Activated T-cell treated with anti-CD3 and anti-CD28 coated beads, Interleukin-2, amount 50 U/mL, for 48 hours (primary cell): Measurements from ENCODE around the gene KCNG1.
A peak's percentile ranks its signal among the peaks of the same experiment; 100 is the strongest.

Source experiments
- DNase-seq, 2 experiments: peaks; one replicate each; pipeline ENCODE4 v3.0.0-alpha.2; 2020

KCNG1 gene

GRCh38 chr20:51034988-51035656, 12.2 kb upstream of the KCNG1 start:
- no peak for DNase-seq

GRCh38 chr20:51034476-51034875, 11.6 kb upstream of the KCNG1 start:
- DNase-seq: no peak

DNA sequence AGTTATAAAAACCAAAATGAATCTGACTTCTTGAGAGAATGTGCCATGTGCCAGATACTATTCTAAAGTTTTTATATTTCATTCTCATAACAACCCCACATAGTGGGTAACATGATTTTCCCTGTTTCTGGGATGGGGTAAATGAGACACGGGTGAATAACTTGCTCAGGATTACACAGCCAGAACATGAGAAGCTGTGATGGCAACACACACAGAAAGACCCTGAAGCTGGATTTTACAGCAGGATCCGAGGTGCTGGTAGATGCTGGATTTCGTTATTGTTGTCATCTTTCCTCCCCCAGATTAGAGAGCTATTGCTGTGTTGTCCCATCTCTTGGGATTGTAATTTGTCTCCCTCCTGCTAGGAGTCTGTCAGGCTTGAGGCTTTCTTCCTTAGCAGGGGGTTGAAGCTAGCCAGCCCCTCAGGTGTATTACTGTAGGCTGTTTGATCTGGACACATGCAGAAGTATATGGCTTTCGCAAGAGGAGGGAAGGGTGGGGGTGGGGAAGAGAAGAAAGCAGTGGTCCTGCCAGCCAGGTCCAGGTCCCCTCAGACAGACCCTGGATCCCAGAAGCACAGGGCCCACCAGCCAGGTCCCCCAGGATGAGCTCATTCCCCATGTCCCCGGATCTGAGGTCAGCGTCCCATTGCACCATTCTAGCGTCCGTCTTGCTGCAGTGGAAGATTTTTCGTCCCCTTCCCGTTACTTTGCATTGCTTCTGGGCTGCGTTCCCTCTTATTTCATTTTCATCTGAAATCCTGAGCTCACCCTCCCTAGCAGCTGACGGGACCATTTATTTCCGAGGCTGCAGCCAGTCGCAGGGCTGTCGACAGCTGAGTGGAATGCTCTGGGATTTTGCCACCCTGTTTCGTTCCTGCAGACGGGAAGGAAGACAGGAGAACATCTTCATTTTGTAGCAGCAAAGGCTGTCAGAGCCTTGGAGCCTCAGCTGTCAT, 7.3 kb upstream of the KCNG1 start:
- no peak for DNase-seq

DNA sequence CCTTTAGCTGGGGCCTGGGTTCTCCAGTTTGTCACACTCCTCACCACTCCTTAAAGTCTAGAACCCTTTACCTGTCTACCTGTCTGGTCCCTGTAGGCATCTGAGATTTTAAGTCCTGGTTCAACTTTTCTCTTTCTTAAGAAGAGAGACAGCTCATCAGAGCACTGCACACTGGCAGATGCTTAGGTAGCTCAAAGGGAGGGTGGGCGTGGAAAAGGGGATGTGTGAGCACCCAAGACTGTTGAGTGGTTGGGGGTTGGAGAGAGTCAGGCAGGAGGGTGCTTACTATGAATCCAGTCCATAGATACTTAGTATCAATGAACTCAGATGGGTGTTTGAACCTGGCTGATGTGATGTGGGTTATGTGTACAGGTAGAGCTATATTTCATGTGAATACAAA, 6.6 kb upstream of the KCNG1 start:
- DNase-seq: no peak

- DNase-seq: no peak
Measured at GRCh38 chr20:51028616-51029212, 5.8 kb upstream of the KCNG1 start.

DNA sequence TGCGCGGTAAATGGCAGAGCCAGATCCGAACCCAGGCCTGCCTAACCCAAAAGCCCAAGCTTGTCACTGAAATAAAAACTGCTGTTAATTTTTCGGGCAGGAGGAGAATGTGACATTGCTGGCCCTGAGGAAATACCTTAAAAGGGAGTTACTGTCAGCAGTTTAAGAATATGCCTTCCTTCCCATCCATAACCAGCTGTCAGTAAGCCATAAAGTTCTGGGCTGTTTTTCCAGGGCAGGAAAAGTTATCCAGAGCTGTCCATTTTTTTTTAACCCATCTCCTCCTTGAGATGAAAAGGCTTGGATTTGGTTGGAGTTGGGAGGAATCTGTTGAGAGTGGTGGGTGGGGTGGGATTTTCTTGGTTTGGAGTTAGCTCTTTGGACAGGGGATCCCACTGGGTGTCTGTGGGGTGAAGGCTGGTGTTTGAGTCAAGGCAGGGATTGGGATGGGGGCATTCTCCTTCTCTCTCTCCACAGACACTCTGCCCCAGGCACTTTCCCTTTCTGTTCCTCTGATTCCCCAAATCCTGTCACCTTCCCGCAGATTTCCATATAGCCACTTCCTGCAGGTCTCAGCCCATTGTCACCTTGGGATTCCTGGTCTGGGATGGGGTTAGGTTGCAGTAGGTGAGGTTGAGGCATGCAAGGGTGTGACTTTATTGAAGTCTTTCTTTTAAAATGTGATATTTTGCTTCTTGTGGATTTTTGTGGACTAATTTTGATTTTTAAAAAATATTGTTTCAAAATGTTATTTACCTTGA, 4.3 kb upstream of the KCNG1 start:
- no peak for DNase-seq

DNA sequence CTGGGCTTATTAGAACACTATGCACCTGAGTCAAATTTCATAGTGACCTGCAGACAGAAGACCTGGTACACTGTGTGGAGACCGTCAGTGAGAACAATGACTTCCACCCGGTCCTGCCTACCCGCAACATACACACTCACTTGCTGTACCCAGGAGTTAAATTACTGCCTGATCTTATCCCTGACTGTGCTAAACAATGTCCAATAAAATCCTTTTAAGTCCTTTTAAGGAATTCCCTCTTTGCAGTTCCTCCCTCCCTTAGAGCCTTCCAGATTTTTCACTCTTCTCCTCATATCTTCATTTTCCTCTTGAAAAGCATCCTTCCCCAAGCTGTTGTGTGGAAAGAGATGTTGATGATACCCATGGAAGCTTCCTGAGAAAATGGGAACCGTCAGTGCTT, 3.4 kb upstream of the KCNG1 start:
- no peak for DNase-seq

GRCh38 chr20:51024761-51025160, 1.9 kb upstream of the KCNG1 start:
- DNase-seq: no peak

GRCh38 chr20:51023617-51024155, 779 bp upstream of the KCNG1 start:
- DNase-seq: no peak

DNA sequence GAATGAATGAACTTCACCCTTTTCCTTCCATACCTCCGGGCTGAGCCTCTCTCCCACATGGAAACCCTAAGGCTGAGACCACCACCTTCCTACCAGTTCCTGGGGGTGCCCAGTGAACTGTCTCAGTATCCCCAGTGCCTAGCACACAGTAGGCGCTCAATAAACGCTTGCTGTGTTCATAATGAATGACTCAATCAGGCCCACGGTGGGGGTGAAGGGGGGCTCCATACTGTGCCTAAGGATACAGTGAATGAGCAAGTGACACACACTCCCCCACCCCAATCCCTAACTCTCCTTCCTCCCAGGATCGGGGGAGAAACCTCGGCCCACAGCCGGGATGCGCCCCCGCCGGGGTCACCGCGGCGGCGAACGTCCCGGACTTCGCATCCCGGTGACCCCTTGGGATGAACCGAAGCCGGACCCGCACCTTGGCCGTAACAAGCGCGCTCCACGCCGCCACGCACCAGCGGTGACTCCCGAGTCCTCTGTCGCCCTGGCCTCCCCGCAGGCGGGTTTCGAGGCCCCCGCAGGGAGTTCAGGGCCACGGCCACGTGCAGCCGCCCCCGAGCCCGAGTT, 592 bp downstream of the KCNG1 start:
- DNase-seq: no peak

DNA sequence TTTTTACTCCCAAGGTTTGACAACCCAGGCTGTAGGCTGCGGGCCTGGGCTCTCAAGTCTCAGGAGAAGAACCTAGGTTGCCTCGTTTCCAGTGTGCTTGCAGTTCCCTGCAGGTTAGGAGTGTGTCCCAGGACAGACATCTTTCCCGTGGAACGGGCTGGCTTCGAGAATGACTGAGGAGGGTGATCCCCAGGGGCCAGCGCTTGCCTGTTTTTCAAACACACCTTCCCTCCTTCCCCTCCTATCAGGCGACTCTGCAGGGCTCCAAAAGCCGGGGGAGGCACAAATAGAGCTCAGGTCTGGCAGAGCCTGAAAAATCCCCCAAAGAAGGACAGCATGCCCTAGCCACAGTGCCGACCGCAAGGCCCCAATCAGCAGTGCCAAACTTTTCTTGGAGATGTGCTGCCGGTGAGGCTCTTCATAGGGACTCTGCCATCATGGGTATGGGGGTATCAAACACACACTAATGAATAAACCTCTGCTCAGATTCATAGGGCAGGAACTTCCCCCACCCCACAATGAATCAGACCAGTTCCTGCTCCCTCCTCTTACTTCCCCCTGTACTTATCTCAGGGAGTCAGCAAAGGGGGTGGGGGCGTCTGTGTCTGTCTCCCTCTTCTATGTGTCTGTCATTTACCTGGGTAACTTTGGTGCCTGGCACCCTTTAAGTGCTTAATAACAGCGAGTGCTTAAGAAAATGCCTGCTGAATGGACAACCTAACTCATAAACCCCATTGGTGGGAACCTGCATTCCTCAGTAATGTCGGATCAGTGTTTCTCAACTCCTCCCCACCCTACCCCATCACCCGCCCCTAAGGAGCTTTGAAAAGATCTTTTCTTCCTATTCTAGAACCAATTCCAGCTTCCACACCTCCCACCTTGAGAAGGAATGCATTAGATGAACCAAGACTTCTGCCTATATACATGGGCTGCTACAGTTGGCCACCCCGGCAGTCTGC, 1.6 kb downstream of the KCNG1 start:
- no peak for DNase-seq

GRCh38 chr20:51020657-51021056, 2.2 kb downstream of the KCNG1 start:
- no peak for DNase-seq

DNA sequence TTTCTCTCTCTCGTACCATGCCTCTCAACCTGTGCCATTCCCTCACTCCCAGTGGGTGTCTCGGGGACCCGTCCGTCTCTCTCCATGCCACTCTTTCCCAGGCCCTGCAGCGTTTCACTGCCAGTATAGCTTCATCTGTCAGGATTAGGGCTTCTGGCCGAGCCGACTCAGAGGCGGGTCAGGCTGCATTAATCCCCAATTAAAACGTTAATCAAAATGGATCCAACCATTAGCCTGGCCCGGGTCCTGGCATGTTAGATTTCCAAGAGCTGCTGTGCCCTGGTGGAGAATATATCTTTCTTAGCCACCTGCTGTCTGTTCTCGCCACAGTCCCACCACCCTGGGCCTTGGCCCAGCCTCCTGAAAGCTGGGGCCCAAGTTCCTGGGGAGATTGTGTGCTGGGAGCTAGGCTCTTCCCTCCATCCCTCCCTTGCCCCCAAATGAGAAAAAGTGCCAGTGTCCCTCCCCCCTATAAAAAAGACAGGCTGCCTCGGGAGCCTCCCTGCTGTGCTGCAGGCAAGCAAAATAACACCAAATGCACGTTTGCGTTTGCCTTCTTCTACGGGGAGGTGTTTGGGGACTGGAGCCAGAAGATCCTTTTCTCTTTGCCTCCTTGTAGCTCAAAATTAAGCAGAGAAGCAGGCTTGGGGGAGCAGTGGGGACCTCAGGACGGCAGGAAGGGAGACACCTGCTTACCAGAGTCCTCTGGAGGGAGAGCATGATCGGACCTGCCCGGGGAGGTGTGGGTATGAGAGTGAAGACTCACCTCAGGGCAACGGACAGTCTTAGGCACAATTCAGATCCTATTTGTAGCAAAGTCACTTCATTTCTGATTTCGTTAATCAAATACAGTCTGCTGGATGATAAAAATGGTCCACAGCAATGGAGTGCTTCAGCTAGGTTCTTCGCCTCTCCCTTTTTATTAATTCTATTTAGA, 3.0 kb downstream of the KCNG1 start:
- DNase-seq: no peak

DNA sequence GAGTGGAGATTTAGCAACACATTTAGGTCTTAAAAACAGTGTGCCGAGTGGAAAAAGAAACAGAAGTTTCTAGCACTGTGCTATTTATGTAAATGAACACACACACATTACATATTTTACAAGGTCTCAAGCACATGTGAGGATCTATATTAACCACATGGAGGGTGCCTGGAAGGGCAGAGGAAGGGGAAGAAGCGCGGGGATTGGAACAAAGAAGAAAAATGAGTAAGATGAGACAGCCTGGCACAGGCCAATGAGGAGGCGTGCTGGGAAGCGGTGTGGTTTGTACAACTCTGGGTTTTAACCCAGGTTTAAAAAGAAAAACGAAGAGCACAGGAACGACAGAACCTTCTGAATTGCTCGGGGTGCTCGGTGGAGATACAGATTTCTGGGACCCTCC, 5.7 kb downstream of the KCNG1 start:
- DNase-seq: no peak

DNA sequence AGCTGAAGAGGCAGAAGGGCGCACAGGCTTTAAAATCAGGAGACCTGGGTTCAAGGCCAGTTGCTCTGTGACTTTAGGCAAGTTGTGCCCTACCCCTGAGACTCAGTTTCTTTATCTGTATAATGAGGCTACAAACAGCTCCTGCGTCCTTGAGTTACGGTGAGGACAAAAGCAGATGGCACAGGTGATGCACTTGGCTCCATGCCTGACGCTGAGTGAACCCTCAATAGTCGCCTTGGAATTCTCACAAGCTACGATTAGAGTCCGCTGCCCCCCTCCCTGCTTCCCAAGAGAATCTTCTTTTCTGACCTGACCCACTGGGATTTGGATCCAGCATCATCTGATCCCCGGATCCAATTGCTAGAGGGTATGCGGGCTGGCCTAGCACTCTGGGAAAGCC, 6.4 kb downstream of the KCNG1 start:
- no peak for DNase-seq

- DNase-seq: peak; percentile 47 to 59
Measured at GRCh38 chr20:51014797-51015722, 7.8 kb downstream of the KCNG1 start.

DNA sequence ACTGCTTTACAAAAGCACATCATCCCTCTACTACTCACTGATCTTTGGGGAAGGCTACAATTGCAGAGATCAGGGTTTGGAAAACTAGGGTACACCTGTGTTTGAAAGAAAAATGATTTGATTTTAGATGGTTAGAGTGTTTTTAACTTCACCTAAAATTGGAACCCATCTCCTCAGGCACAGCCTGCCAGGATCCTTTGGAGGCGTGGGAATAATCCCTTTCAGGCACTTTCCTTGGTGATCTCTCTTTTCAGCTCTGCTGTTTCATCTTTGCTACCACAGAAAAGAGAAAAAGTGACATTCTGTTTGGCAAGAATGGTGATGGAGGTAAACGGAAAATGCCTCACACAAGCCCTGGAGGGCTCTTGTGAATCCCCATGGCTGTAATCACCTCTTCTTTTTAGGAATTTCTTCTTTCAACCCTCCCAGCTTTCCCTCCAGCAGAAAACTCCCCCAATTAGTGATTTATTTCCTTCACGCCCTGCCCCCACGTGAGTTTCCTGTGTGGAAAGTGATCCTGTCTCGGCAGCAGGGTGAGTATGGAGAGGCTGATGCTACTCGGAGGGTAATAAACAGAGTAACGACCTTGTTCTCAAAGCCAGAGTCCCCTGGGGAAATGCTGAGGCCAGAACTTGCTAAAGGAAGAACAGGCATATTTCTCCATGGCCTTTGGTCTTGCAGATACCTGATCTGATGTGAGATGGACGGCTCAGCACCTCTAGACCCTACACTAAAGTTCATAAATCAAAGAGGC, 9.2 kb downstream of the KCNG1 start:
- no peak for DNase-seq

DNA sequence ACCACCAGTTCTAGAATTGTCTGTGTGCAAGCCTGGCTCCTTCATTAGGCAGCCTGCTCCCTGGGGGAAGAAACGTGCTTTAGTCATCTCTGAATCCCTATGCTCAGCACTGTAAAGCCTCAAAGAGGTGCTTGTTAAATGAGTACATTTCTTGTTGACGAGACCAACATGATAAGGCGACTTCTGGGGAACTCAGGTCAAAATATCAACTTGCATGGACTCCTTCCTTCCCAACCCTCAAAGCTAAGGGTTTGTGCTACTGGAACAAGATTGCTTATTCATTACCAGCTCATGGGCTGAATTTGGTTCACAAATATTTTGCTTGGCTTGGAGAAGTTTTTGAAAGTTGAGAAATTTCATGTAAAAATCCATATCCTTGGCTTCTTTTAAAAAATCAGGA, 10.6 kb downstream of the KCNG1 start:
- no peak for DNase-seq
